ENCODE results near the gene VPS13D. TPM values are rescaled to one million over a fixed set of nuclear protein-coding genes. Genes with fewer than 3 reads are reported as not detected.

Gene VPS13D
- polyA plus RNA-seq, 3 donors, result 3.6 to 20.2 (median 5.1) TPM

DNA sequence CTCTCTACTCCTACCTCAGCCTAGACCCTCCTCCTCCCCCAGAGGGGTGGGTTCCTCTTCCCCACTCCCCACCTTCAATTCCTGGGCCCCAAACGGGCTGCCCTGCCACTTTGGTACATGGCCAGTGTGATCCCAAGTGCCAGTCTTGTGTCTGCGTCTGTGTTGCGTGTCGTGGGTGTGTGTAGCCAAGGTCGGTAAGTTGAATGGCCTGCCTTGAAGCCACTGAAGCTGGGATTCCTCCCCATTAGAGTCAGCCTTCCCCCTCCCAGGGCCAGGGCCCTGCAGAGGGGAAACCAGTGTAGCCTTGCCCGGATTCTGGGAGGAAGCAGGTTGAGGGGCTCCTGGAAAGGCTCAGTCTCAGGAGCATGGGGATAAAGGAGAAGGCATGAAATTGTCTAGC is 21.6 kb upstream of the VPS13D start:
- Mint-ChIP-seq H3K4me1 (peaks cover 23% of the 10 kb centered on the region), H3K36me3 (peaks cover 54 to 59% of the 10 kb centered on the region in 2 donors), H3K27ac (peak overlapping the region; percentile 15 to 78 (median 70)), H3K4me3 (no peak overlapping the region), H3K27me3 (ENCODE audit: low read depth in 3 of 3) (peaks cover 0 to 3% (median 3%) of the 10 kb centered on the region in 3 donors), H3K9me3 (peaks cover 0 to 4% (median 0%) of the 10 kb centered on the region in 7 donors)
- Histone ChIP-seq H3K27me3 (ENCODE audit: control insufficient read depth in 2 of 2, insufficient read depth in 2 of 2, low read length in 2 of 2) (no peaks in the 10 kb centered on the region), H3K36me3 (replicated peaks in 1 of 2; ENCODE audit: control insufficient read depth in 1 of 2, insufficient read depth in 2 of 2, low read length in 2 of 2) (peaks cover 54 to 63% of the 10 kb centered on the region in 2 donors), H3K9ac (ENCODE audit: insufficient read depth, low read length, poor library complexity, severe bottlenecking) (no peak overlapping the region), H4K20me1 (ENCODE audit: insufficient read depth, low read length) (peaks cover 94% of the 10 kb centered on the region), H3K9me3 (replicated peaks in 1 of 2; ENCODE audit: control insufficient read depth in 1 of 2, insufficient read depth in 1 of 2, low read length in 2 of 2) (no peaks in the 10 kb centered on the region), H3K27ac (ENCODE audit: low read depth in 1 of 2, low read length in 2 of 2) (peak overlapping the region; percentile 8 to 33), H3K4me3 (replicated peaks in 1 of 3; ENCODE audit: low read depth in 2 of 3, low read length in 3 of 3) (no peak overlapping the region), H2AFZ (ENCODE audit: insufficient read depth, low read depth, low read length, poor library complexity, severe bottlenecking) (no peak overlapping the region), H3K79me2 (ENCODE audit: insufficient read depth, low read length) (peaks cover 4% of the 10 kb centered on the region), H3K4me1 (ENCODE audit: control insufficient read depth in 1 of 2, insufficient read depth in 2 of 2, low read length in 2 of 2) (peaks cover 0 to 7% of the 10 kb centered on the region in 2 donors), H3K4me2 (replicated peaks; ENCODE audit: extremely low read depth, low read length, poor library complexity, severe bottlenecking) (no peak overlapping the region)
- 84% methylated on average over 5 of the region's 6 CpGs for WGBS (ENCODE audit: insufficient coverage)
- no peak for TF ChIP-seq CTCF (IDR thresholded peaks at IDR 0.05)
- intact Hi-C loops (cut with micrococcal nuclease), result loop anchor here (1.0 to 5.0 kb wide), 2 partner anchors 83 to 86 kb away; no protein-coding TSS in a partner anchor
- no peak for DNase-seq

- no peak overlapping the region for H3K4me2 ChIP-seq (replicated peaks; ENCODE audit: extremely low read depth, low read length, poor library complexity, severe bottlenecking)
- H4K20me1 ChIP-seq (ENCODE audit: insufficient read depth, low read length), result peaks cover 88% of the 10 kb centered on the region
- Mint-ChIP-seq H3K27me3 (ENCODE audit: low read depth in 3 of 3) (peaks cover 0 to 3% (median 3%) of the 10 kb centered on the region in 3 donors), H3K27ac (peak overlapping the region in 5 of 7 donors; percentile 52 to 78 (median 74)), H3K9me3 (peaks cover 0 to 4% (median 0%) of the 10 kb centered on the region in 7 donors), H3K36me3 (peaks cover 48 to 53% of the 10 kb centered on the region in 2 donors), H3K4me1 (peaks cover 29% of the 10 kb centered on the region), H3K4me3 (no peak overlapping the region)
- peak overlapping the region; percentile 8 to 27 for H3K27ac ChIP-seq (ENCODE audit: low read depth in 1 of 2, low read length in 2 of 2)
- intact Hi-C loops (cut with micrococcal nuclease), result loop anchor here (1.0 to 5.0 kb wide), 2 partner anchors 84 to 87 kb away; no protein-coding TSS in a partner anchor
- no peaks in the 10 kb centered on the region for H3K9me3 ChIP-seq (replicated peaks in 1 of 2; ENCODE audit: control insufficient read depth in 1 of 2, insufficient read depth in 1 of 2, low read length in 2 of 2)
- 20% methylated on average over 14 of the region's 14 CpGs for WGBS (ENCODE audit: insufficient coverage)
- H3K36me3 ChIP-seq (replicated peaks in 1 of 2; ENCODE audit: control insufficient read depth in 1 of 2, insufficient read depth in 2 of 2, low read length in 2 of 2), result peaks cover 48 to 56% of the 10 kb centered on the region in 2 donors
- peaks cover 4% of the 10 kb centered on the region for H3K79me2 ChIP-seq (ENCODE audit: insufficient read depth, low read length)
- H3K27me3 ChIP-seq (ENCODE audit: control insufficient read depth in 2 of 2, insufficient read depth in 2 of 2, low read length in 2 of 2), result no peaks in the 10 kb centered on the region
- no peak overlapping the region for H2AFZ ChIP-seq (ENCODE audit: insufficient read depth, low read depth, low read length, poor library complexity, severe bottlenecking)
- peak; percentile 95 for TF ChIP-seq CTCF (IDR thresholded peaks at IDR 0.05)
- peaks cover 0 to 12% of the 10 kb centered on the region in 2 donors for H3K4me1 ChIP-seq (ENCODE audit: control insufficient read depth in 1 of 2, insufficient read depth in 2 of 2, low read length in 2 of 2)
- no peak overlapping the region for H3K4me3 ChIP-seq (replicated peaks in 1 of 3; ENCODE audit: low read depth in 2 of 3, low read length in 3 of 3)
- no peak overlapping the region for H3K9ac ChIP-seq (ENCODE audit: insufficient read depth, low read length, poor library complexity, severe bottlenecking)
- peak; percentile 72 to 78 (median 73) for DNase-seq
These were observed 20.9 kb upstream of the VPS13D start for GRCh38 chr1:12208764-12209494.

Measured in CD14-positive monocyte (primary cell).